Midbrain (tissue), 1 donor: Measurements from ENCODE around the gene VTN.

ENCODE experiments used
- DNase-seq: peaks from one replicate; lab custom pipeline; 2025; lab: John Stamatoyannopoulos, UW

Gene VTN

GRCh38 chr17:28320215-28321061 is 49.7 kb downstream of the VTN start:
- no peak for DNase-seq

GRCh38 chr17:28319598-28319935 is 50.5 kb downstream of the VTN start:
- no peak for DNase-seq

- peak; percentile 97 for DNase-seq
Measured at GRCh38 chr17:28318759-28319597, 51.1 kb downstream of the VTN start, which contains the start of gene TMEM97. TSS of gene TMEM97 (plus strand) at chr17:28319200. CDS start at chr17:28319240, 40 bp downstream.

GRCh38 chr17:28317966-28318758 is 51.9 kb downstream of the VTN start:
- no peak for DNase-seq
